ENCODE results near the gene BACH2.

DNA sequence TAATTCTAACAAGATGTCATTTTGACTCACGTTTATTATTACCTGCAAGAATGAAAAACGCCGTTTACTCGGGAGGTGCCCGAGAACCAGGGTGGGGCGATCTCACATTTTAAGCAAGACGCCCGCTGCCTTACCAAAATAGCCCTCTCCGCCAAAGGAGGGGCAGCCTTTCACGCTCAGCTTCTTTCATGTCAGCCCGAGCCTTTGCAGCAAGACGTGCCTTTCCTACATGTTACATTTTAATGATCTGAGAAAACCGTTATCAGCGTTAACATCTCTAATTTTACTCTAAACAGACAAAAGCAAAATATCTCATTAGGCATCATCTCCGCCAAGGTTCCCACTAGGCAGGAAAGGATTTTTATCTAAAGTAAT, 2.0 kb downstream of the BACH2 start:
- TF ChIP-seq POLR2A (IDR thresholded peaks at IDR 0.05; ENCODE audit: low read depth) = no peak
- TF ChIP-seq, protein P1, sequence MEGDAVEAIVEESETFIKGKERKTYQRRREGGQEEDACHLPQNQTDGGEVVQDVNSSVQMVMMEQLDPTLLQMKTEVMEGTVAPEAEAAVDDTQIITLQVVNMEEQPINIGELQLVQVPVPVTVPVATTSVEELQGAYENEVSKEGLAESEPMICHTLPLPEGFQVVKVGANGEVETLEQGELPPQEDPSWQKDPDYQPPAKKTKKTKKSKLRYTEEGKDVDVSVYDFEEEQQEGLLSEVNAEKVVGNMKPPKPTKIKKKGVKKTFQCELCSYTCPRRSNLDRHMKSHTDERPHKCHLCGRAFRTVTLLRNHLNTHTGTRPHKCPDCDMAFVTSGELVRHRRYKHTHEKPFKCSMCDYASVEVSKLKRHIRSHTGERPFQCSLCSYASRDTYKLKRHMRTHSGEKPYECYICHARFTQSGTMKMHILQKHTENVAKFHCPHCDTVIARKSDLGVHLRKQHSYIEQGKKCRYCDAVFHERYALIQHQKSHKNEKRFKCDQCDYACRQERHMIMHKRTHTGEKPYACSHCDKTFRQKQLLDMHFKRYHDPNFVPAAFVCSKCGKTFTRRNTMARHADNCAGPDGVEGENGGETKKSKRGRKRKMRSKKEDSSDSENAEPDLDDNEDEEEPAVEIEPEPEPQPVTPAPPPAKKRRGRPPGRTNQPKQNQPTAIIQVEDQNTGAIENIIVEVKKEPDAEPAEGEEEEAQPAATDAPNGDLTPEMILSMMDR (IDR thresholded peaks at IDR 0.05) = no peak
- TF ChIP-seq EP300 (IDR thresholded peaks at IDR 0.05) = no peak
- no peak for TF ChIP-seq POLR2AphosphoS5 (IDR thresholded peaks at IDR 0.05)
